A549 (cell line): ENCODE data around the gene PAPPA2. TPM values are rescaled to one million over a fixed set of nuclear protein-coding genes. Genes with fewer than 3 reads are reported as not detected.

Experiments used
- ATAC-seq, 2 experiments: fragments of 200-7000 bp in 1 of 2; fragments of >200 bp in 1 of 2; cut with Nextera tagmentation in 1 of 2; cut with Tn5 transposase in 1 of 2; 3 replicates each; pipeline versions ENCODE4 v1.8.0 to v1.9.1; 2018 to 2020; ENCODE audit warnings: mild to moderate bottlenecking in 1 of 2, moderate library complexity in 1 of 2
- CTCF ChIA-PET: fragments of 300-600 bp; sonication (Branson Sonifier 250); formaldehyde crosslinking; extraction: SDS; loops from one replicate; lab custom pipeline; 2021; ENCODE audit warnings: antibody characterized with exemption, inconsistent platforms; lab: Yijun Ruan, JAX
- POLR2A ChIA-PET: fragments of 350-600 bp; formaldehyde crosslinking; extraction: SDS; loops from one replicate; lab custom pipeline; 2021; ENCODE audit warnings: antibody characterized with exemption, inconsistent platforms; lab: Yijun Ruan, JAX
- DNase-seq, 2 experiments: peaks; one replicate each; pipeline versions ENCODE4 v3.0.0 to v3.0.0-alpha.2; 2011 to 2016; ENCODE audit warnings: low read depth in 1 of 2, low spot score in 1 of 2
- FAIRE-seq: peaks from 2 replicates; lab custom pipeline; 2011; peaks lifted over from hg19 to GRCh38; lab: Jason Lieb, UNC
- H3K27ac ChIP-seq, 2 experiments: fragments of >200 bp; sonication (Bioruptor Twin); formaldehyde crosslinking; 3 replicates each; pipeline ENCODE4 v1.5.1; 2016 to 2017
- H3K4me1 ChIP-seq: fragments of >200 bp; sonication (Bioruptor Twin); formaldehyde crosslinking; 3 replicates; pipeline ENCODE4 v1.6.1; 2016
- H3K4me2 ChIP-seq: fragments of >200 bp; sonication (Bioruptor Twin); formaldehyde crosslinking; 3 replicates; pipeline ENCODE4 v1.6.1; 2016
- H3K4me3 ChIP-seq: fragments of >200 bp; sonication (Bioruptor Twin); formaldehyde crosslinking; 3 replicates; pipeline ENCODE4 v1.5.1; 2016
- H3K9me3 ChIP-seq: fragments of >200 bp; sonication (Bioruptor Twin); formaldehyde crosslinking; 3 replicates; pipeline ENCODE4 v1.6.1; 2016
- CBX8 ChIP-seq: fragments of 200-600 bp; sonication (generic); IDR thresholded peaks from 2 replicates; pipeline ENCODE4 v1.6.1; 2016
- CEBPB ChIP-seq, 2 experiments: fragments of >200 bp in 1 of 2; sonication (Bioruptor Twin) in 1 of 2; formaldehyde crosslinking in 1 of 2; IDR thresholded peaks; 2 replicates each; pipeline ENCODE4 v1.6.1; 2012 to 2016
- EHF ChIP-seq: fragments of 250-450 bp; sonication (Bioruptor Pico); IDR thresholded peaks from 2 replicates; pipeline ENCODE4 v1.5.0; 2020; ENCODE audit warnings: mild to moderate bottlenecking
- FOSL2 ChIP-seq, 2 experiments: fragments of 450-650 bp in 1 of 2; fragments of >200 bp in 1 of 2; sonication (Bioruptor Twin) in 1 of 2; formaldehyde crosslinking; IDR thresholded peaks; 2 replicates each; pipeline versions ENCODE4 v1.5.0 to v1.6.1; 2016 to 2020; ENCODE audit warnings: mild to moderate bottlenecking in 1 of 2, moderate library complexity in 1 of 2
- HEYL ChIP-seq: fragments of 250-450 bp; sonication (Bioruptor Pico); IDR thresholded peaks from 2 replicates; pipeline ENCODE4 v1.8.0; 2021; ENCODE audit warnings: mild to moderate bottlenecking, moderate library complexity
- HOXA7 ChIP-seq: fragments of 250-450 bp; sonication (Bioruptor Pico); IDR thresholded peaks from 2 replicates; pipeline ENCODE4 v1.5.0; 2020; ENCODE audit warnings: mild to moderate bottlenecking, moderate library complexity
- HOXB13 ChIP-seq: fragments of 250-450 bp; sonication (Bioruptor Pico); IDR thresholded peaks from 2 replicates; pipeline ENCODE4 v1.5.0; 2020; ENCODE audit warnings: low read depth, mild to moderate bottlenecking, moderate library complexity
- JUN ChIP-seq, 2 experiments: fragments of >200 bp; sonication (Bioruptor Twin); formaldehyde crosslinking; IDR thresholded peaks; 2 replicates in 1 of 2; 3 replicates in 1 of 2; pipeline ENCODE4 v1.6.1; 2016 to 2017
- MAZ ChIP-seq: fragments of 150-350 bp; IDR thresholded peaks from 2 replicates; pipeline ENCODE4 v1.6.1; 2014; ENCODE audit warnings: antibody characterized with exemption, low read depth, low read length, borderline replicate concordance
- NR3C1 ChIP-seq: fragments of >200 bp; sonication (Bioruptor Twin); formaldehyde crosslinking; IDR thresholded peaks from 3 replicates; pipeline ENCODE4 v1.6.1; 2017
- PHF8 ChIP-seq: fragments of 200-600 bp; sonication (generic); IDR thresholded peaks from 2 replicates; pipeline ENCODE4 v1.6.1; 2016; ENCODE audit warnings: low read depth, mild to moderate bottlenecking, antibody characterized with exemption, moderate library complexity, borderline replicate concordance
- POLR2A ChIP-seq: IDR thresholded peaks from 2 replicates; pipeline ENCODE4 v1.6.1; 2012; ENCODE audit warnings: mild to moderate bottlenecking, low read length
- RAD21 ChIP-seq, 2 experiments: fragments of >200 bp in 1 of 2; sonication (Bioruptor Twin) in 1 of 2; formaldehyde crosslinking in 1 of 2; IDR thresholded peaks in 1 of 2; conservative IDR thresholded peaks in 1 of 2; 2 replicates in 1 of 2; 3 replicates in 1 of 2; pipeline ENCODE4 v1.6.1; 2012 to 2018; ENCODE audit warnings: inconsistent platforms in 1 of 2
- RARB ChIP-seq: fragments of 250-450 bp; sonication (Bioruptor Pico); IDR thresholded peaks from 2 replicates; pipeline ENCODE4 v1.8.0; 2021; ENCODE audit warnings: mild to moderate bottlenecking, moderate library complexity
- RCOR1 ChIP-seq: fragments of 150-350 bp; IDR thresholded peaks from 2 replicates; pipeline ENCODE4 v1.6.1; 2014; ENCODE audit warnings: antibody characterized with exemption, low read length, low read depth
- RFX5 ChIP-seq: fragments of 450-650 bp; IDR thresholded peaks from 2 replicates; pipeline ENCODE4 v1.7.1; 2014; ENCODE audit warnings: antibody characterized with exemption, mild to moderate bottlenecking, moderate library complexity
- TP53 ChIP-seq: fragments of 250-450 bp; sonication (Bioruptor Pico); IDR thresholded peaks from 2 replicates; pipeline ENCODE4 v1.5.0; 2021; ENCODE audit warnings: mild to moderate bottlenecking, moderate library complexity
- ZNF302 ChIP-seq: fragments of 250-450 bp; sonication (Bioruptor Pico); IDR thresholded peaks from 2 replicates; pipeline ENCODE4 v1.9.0; 2021; ENCODE audit warnings: inconsistent platforms, mild to moderate bottlenecking, moderate library complexity
- WGBS: methylation state at CpG from one replicate; pipeline ENCODE4 v1.1.6; 2017; ENCODE audit errors: missing lambda C conversion rate; 5-methylcytosine and 5-hydroxymethylcytosine counted together
- polyA plus RNA-seq, 4 experiments: library from polyadenylated mRNA; depleted of rRNA in 3 of 4; stranded (reverse); fragments of >200 nt; fragmentation: RNase III in 1 of 4; extraction: RNeasy Plus Mini Kit Qiagen cat#74134 plus additional on column Dnase treatment in 1 of 4; gene quantifications; 2 replicates in 3 of 4; 3 replicates in 1 of 4; pipeline ENCODE4 v1.2.3, GENCODE V29; 2011 to 2017
- TF ChIP-seq, protein P1 (sequence below): fragments of 200-600 bp; sonication (generic); IDR thresholded peaks from 2 replicates; pipeline ENCODE4 v1.6.1; 2016; ENCODE audit warnings: antibody characterized with exemption, mild to moderate bottlenecking, moderate library complexity
- TF ChIP-seq, protein P2 (sequence below): fragments of 250-450 bp; sonication (Bioruptor Pico); IDR thresholded peaks from 2 replicates; pipeline ENCODE4 v1.5.0; 2021; ENCODE audit warnings: mild to moderate bottlenecking, moderate library complexity, borderline replicate concordance

The PAPPA2 gene
- polyA plus RNA-seq, 2 of the 4 experiments (the other 2 are of a cell fraction): 0.03 to 0.72 TPM

DNA sequence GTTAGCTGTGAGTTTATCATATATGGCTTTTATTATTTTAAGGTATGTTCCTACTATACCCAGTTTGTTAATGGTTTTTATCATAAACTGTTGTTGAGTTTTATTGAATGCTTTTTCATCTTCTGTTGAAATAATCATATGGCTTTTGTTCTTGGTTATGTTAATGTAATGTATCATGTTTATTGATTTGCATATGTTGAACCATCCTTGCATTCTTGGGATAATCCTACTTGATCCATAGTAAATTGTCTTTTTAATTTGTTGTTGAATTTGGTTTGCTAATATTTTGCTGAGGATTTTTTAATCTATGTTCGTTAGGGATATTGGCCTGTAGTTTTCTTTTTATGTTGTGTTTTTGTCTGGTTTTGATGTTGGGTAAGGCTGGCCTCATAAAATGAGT, 185.6 kb downstream of the PAPPA2 start:
- no peak overlapping the region for H3K4me3 ChIP-seq
- H3K4me1 ChIP-seq: no peaks in the 10 kb centered on the region
- no peak for FAIRE-seq
- no peak for DNase-seq
- 6% methylated on average over 1 of the region's 1 CpG for WGBS
- POLR2A ChIA-PET: no interaction called here
- no peak overlapping the region for H3K4me2 ChIP-seq
- CTCF ChIA-PET: no interaction called here
- no peaks in the 10 kb centered on the region for H3K9me3 ChIP-seq
- ATAC-seq: no peak
- H3K27ac ChIP-seq: no peak overlapping the region
- TF ChIP-seq, protein P1, sequence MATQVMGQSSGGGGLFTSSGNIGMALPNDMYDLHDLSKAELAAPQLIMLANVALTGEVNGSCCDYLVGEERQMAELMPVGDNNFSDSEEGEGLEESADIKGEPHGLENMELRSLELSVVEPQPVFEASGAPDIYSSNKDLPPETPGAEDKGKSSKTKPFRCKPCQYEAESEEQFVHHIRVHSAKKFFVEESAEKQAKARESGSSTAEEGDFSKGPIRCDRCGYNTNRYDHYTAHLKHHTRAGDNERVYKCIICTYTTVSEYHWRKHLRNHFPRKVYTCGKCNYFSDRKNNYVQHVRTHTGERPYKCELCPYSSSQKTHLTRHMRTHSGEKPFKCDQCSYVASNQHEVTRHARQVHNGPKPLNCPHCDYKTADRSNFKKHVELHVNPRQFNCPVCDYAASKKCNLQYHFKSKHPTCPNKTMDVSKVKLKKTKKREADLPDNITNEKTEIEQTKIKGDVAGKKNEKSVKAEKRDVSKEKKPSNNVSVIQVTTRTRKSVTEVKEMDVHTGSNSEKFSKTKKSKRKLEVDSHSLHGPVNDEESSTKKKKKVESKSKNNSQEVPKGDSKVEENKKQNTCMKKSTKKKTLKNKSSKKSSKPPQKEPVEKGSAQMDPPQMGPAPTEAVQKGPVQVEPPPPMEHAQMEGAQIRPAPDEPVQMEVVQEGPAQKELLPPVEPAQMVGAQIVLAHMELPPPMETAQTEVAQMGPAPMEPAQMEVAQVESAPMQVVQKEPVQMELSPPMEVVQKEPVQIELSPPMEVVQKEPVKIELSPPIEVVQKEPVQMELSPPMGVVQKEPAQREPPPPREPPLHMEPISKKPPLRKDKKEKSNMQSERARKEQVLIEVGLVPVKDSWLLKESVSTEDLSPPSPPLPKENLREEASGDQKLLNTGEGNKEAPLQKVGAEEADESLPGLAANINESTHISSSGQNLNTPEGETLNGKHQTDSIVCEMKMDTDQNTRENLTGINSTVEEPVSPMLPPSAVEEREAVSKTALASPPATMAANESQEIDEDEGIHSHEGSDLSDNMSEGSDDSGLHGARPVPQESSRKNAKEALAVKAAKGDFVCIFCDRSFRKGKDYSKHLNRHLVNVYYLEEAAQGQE: no peak
- TF ChIP-seq TP53 (CRISPR knock-in tag) (no peak), HEYL (CRISPR knock-in tag) (no peak), JUN (IDR thresholded peaks at IDR 0.05) (no peak), POLR2A (no peak), CEBPB (IDR thresholded peaks at IDR 0.05) (no peak), RAD21 (conservative IDR thresholded peaks at IDR 0.05 in 1 of 2, IDR thresholded peaks at IDR 0.05 in 1 of 2) (no peak), FOSL2 (IDR thresholded peaks at IDR 0.05) (no peak), FOSL2 (CRISPR knock-in tag; IDR thresholded peaks at IDR 0.05) (no peak), MAZ (no peak), HOXA7 (CRISPR knock-in tag) (no peak), EHF (CRISPR knock-in tag) (no peak), NR3C1 (no peak), RARB (CRISPR knock-in tag) (no peak), RFX5 (no peak)

DNA sequence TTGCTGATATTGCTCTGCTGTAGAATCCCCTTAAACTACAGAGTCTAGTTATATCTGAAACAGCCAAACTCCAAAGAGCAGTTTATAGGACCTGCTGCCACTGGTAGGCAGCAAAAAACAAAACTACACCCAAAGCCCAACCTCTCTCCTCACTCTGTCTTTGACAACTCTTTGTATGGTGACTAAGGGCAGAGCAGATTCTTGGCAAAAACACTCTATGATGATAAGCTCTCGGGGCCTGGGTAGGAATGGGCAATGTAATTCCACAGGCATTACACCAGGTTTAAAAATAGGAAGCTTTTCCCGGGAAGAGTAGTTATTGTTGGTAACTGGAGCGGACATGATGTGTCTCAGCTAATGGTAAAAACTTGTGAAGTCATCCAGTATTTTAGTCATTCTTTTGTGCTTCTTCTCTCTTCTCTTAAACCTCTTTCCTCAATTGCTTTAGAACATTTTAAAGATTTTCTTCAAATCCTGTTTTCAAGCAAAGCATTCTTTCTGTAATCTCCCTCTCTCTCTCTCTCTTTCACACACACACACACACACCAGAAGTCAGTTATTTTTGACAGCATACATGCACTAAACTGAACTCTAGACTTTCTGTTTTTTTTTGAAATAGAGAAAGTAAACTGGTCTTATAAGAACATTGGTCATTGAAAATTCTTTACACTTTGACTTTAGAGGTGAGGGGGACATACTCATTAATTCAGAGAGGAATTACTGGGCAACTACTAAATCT, 193.5 kb downstream of the PAPPA2 start:
- Histone ChIP-seq H3K27ac (no peak overlapping the region), H3K4me3 (no peak overlapping the region), H3K9me3 (no peaks in the 10 kb centered on the region), H3K4me1 (no peaks in the 10 kb centered on the region), H3K4me2 (no peak overlapping the region)
- TF ChIP-seq ZNF302 (CRISPR knock-in tag): no peak
- TF ChIP-seq CBX8: no peak
- no peak for TF ChIP-seq HOXB13 (CRISPR knock-in tag)
- TF ChIP-seq PHF8: no peak
- TF ChIP-seq RCOR1: no peak
- TF ChIP-seq, protein P2, sequence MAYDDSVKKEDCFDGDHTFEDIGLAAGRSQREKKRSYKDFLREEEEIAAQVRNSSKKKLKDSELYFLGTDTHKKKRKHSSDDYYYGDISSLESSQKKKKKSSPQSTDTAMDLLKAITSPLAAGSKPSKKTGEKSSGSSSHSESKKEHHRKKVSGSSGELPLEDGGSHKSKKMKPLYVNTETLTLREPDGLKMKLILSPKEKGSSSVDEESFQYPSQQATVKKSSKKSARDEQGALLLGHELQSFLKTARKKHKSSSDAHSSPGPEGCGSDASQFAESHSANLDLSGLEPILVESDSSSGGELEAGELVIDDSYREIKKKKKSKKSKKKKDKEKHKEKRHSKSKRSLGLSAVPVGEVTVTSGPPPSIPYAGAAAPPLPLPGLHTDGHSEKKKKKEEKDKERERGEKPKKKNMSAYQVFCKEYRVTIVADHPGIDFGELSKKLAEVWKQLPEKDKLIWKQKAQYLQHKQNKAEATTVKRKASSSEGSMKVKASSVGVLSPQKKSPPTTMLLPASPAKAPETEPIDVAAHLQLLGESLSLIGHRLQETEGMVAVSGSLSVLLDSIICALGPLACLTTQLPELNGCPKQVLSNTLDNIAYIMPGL (CRISPR knock-in tag): no peak
- no peak for TF ChIP-seq MAZ
- no peak for TF ChIP-seq POLR2A
- no peak for DNase-seq
- ChIA-PET POLR2A (no interaction called here), CTCF (no interaction called here)
- WGBS: 5% methylated on average over 3 of the region's 3 CpGs
- no peak for FAIRE-seq
- no peak for ATAC-seq
